HG03460 (cell line): ENCODE data around the gene CCNB1.
"Not testable (repeated sequence)": the region's sequence is repeated elsewhere in the genome, so short reads cannot be mapped to it uniquely, and the experiment has no call there.

Experiments
- ATAC-seq: cut with Tn5 transposase; IDR thresholded peaks from one replicate; pipeline ENCODE4 v1.9.1; 2021; ENCODE audit not compliant: unreplicated experiment

The CCNB1 gene

GRCh38 chr5:69181659-69182293 lies 14.8 kb downstream of the CCNB1 start:
- ATAC-seq, result not testable (repeated sequence)

GRCh38 chr5:69184621-69185020 lies 17.7 kb downstream of the CCNB1 start:
- no peak for ATAC-seq

GRCh38 chr5:69187342-69187741 lies 20.4 kb downstream of the CCNB1 start:
- ATAC-seq, result no peak

- ATAC-seq, result no peak
Measured at GRCh38 chr5:69188811-69189161, 21.8 kb downstream of the CCNB1 start.

- peak; percentile 96 for ATAC-seq
Measured at GRCh38 chr5:69189162-69190086, 22.5 kb downstream of the CCNB1 start, which contains the start of gene CENPH. Gene CENPH (plus strand): TSS chr5:69189583. CDS start chr5:69189635, 52 bp downstream.

GRCh38 chr5:69202497-69202896 lies 35.5 kb downstream of the CCNB1 start:
- no peak for ATAC-seq

GRCh38 chr5:69206528-69207190 lies 39.7 kb downstream of the CCNB1 start:
- no peak for ATAC-seq

GRCh38 chr5:69209602-69210001 lies 42.7 kb downstream of the CCNB1 start:
- no peak for ATAC-seq

- ATAC-seq, result no peak
Measured at GRCh38 chr5:69211200-69211599, 44.2 kb downstream of the CCNB1 start.

GRCh38 chr5:69212022-69212421 lies 45.1 kb downstream of the CCNB1 start:
- ATAC-seq, result no peak

GRCh38 chr5:69213513-69214215 lies 46.7 kb downstream of the CCNB1 start:
- no peak for ATAC-seq

GRCh38 chr5:69217151-69217511 lies 50.2 kb downstream of the CCNB1 start:
- no peak for ATAC-seq

- peak; percentile 93 for ATAC-seq
Measured at GRCh38 chr5:69217548-69218526, 50.9 kb downstream of the CCNB1 start.

- no peak for ATAC-seq
Measured at GRCh38 chr5:69219939-69220338, 53.0 kb downstream of the CCNB1 start.

GRCh38 chr5:69220371-69220770 lies 53.4 kb downstream of the CCNB1 start:
- not testable (repeated sequence) for ATAC-seq

- ATAC-seq, result not testable (repeated sequence)
Measured at GRCh38 chr5:69220833-69221232, 53.9 kb downstream of the CCNB1 start.

- ATAC-seq, result no peak
Measured at GRCh38 chr5:69224520-69224919, 57.6 kb downstream of the CCNB1 start.

- no peak for ATAC-seq
Measured at GRCh38 chr5:69225860-69226259, 58.9 kb downstream of the CCNB1 start.
